ENCODE data around the gene CTPS1. TPM values are rescaled to one million over a fixed set of nuclear protein-coding genes. Genes with fewer than 3 reads are reported as not detected.

Gene CTPS1
- total RNA-seq, 1 donor from 2014 or later, result 73.8 TPM

GRCh38 chr1:41006942-41007865 lies 27.7 kb downstream of the CTPS1 start:
- TF ChIP-seq CTCF (IDR thresholded peaks at IDR 0.05) (no peak), EZH2phosphoT487 (IDR thresholded peaks at IDR 0.05) (no peak), EZH2 (IDR thresholded peaks at IDR 0.05) (no peak)
- no peaks in the 10 kb centered on the region for H3K4me1 ChIP-seq
- H3K4me3 ChIP-seq, result no peak overlapping the region
- H3K9me3 Mint-ChIP-seq, result no peaks in the 10 kb centered on the region
- DNase-seq (ENCODE audit: low spot score), result no peak
- peaks cover 2% of the 10 kb centered on the region for H3K36me3 ChIP-seq
- H3K9me3 ChIP-seq (ENCODE audit: low read depth), result no peaks in the 10 kb centered on the region
- no peaks in the 10 kb centered on the region for H4K20me1 ChIP-seq (ENCODE audit: low read depth)
- no peaks in the 10 kb centered on the region for H3K4me1 Mint-ChIP-seq
- H3K27ac Mint-ChIP-seq, result no peak overlapping the region
- no peaks in the 10 kb centered on the region for H3K79me2 ChIP-seq (ENCODE audit: low read depth)
- H3K27me3 ChIP-seq, result no peaks in the 10 kb centered on the region
- no peak overlapping the region for H3K9ac ChIP-seq
- peaks cover 45% of the 10 kb centered on the region for H3K36me3 Mint-ChIP-seq
- no peak overlapping the region for H2AFZ ChIP-seq (replicated peaks)
- no peaks in the 10 kb centered on the region for H3K27me3 Mint-ChIP-seq (ENCODE audit: insufficient read depth, low read depth)
- no peak overlapping the region for H3K27ac ChIP-seq
- no peaks in the 10 kb centered on the region for H3F3A ChIP-seq (ENCODE audit: low read depth)
- no peak overlapping the region for H3K4me2 ChIP-seq
- H3K4me3 Mint-ChIP-seq, result no peak overlapping the region

DNA sequence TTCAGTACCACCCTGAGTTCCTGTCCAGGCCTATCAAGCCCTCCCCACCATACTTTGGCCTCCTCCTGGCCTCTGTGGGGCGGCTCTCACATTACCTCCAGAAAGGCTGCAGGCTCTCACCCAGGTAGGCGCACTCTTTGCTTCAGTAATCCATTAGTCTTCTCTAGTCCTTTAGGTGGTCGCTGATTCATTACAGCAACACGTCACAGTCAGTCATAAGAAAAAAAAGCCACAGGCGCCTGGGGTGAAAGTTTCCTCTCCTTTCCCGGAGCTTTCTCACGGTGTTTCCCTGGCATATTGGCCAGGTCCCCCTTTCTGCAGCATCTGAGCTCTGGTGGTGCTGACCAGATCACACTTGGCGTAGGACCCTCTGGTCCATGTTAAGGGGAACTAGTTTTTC lies 30.0 kb downstream of the CTPS1 start:
- Histone ChIP-seq H3F3A (ENCODE audit: low read depth) (no peaks in the 10 kb centered on the region), H3K27ac (no peak overlapping the region), H3K4me2 (no peak overlapping the region), H3K9me3 (ENCODE audit: low read depth) (no peaks in the 10 kb centered on the region), H3K27me3 (no peaks in the 10 kb centered on the region), H3K4me1 (no peaks in the 10 kb centered on the region), H2AFZ (replicated peaks) (no peak overlapping the region), H3K9ac (no peak overlapping the region), H4K20me1 (ENCODE audit: low read depth) (no peaks in the 10 kb centered on the region), H3K4me3 (no peak overlapping the region), H3K79me2 (ENCODE audit: low read depth) (no peaks in the 10 kb centered on the region), H3K36me3 (no peaks in the 10 kb centered on the region)
- H3K9me3 Mint-ChIP-seq, result no peaks in the 10 kb centered on the region
- no peak overlapping the region for H3K4me3 Mint-ChIP-seq
- H3K4me1 Mint-ChIP-seq, result no peaks in the 10 kb centered on the region
- H3K27me3 Mint-ChIP-seq (ENCODE audit: insufficient read depth, low read depth), result no peaks in the 10 kb centered on the region
- no peak for TF ChIP-seq EZH2phosphoT487 (IDR thresholded peaks at IDR 0.05)
- TF ChIP-seq CTCF (IDR thresholded peaks at IDR 0.05), result no peak
- H3K27ac Mint-ChIP-seq, result no peak overlapping the region
- peaks cover 44% of the 10 kb centered on the region for H3K36me3 Mint-ChIP-seq
- no peak for DNase-seq (ENCODE audit: low spot score)

DNA sequence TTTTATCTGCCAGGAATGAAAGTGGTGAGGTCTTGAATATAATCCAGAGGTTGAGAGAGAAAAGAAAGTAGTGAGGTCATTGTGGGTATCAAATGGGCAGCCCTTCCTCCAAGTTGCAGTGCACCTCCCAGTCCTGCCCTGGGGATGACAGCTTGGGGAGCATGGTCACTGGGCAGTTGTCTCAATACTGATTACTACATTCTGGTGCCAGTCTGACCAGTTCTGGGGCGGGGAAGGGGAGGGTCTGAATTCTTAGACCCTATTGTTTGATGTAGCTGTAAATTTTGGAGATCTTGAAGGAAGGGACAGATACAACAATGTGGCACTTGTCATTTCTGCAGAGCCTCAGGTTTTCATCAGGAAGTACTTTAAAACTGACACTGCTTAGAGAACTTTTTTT lies 30.8 kb downstream of the CTPS1 start:
- no peak overlapping the region for H3K4me3 ChIP-seq
- H3K9ac ChIP-seq, result no peak overlapping the region
- no peak for DNase-seq (ENCODE audit: low spot score)
- Mint-ChIP-seq H3K4me3 (no peak overlapping the region), H3K27ac (no peak overlapping the region), H3K4me1 (no peaks in the 10 kb centered on the region), H3K36me3 (peaks cover 42% of the 10 kb centered on the region), H3K9me3 (no peaks in the 10 kb centered on the region), H3K27me3 (ENCODE audit: insufficient read depth, low read depth) (no peaks in the 10 kb centered on the region)
- no peaks in the 10 kb centered on the region for H3K27me3 ChIP-seq
- H4K20me1 ChIP-seq (ENCODE audit: low read depth), result no peaks in the 10 kb centered on the region
- H3K36me3 ChIP-seq, result no peaks in the 10 kb centered on the region
- H2AFZ ChIP-seq (replicated peaks), result no peak overlapping the region
- no peaks in the 10 kb centered on the region for H3F3A ChIP-seq (ENCODE audit: low read depth)
- H3K4me2 ChIP-seq, result no peak overlapping the region
- H3K27ac ChIP-seq, result no peak overlapping the region
- no peaks in the 10 kb centered on the region for H3K9me3 ChIP-seq (ENCODE audit: low read depth)
- H3K79me2 ChIP-seq (ENCODE audit: low read depth), result no peaks in the 10 kb centered on the region
- H3K4me1 ChIP-seq, result no peaks in the 10 kb centered on the region
- TF ChIP-seq EZH2phosphoT487 (IDR thresholded peaks at IDR 0.05) (no peak), EZH2 (IDR thresholded peaks at IDR 0.05) (no peak)

DNA sequence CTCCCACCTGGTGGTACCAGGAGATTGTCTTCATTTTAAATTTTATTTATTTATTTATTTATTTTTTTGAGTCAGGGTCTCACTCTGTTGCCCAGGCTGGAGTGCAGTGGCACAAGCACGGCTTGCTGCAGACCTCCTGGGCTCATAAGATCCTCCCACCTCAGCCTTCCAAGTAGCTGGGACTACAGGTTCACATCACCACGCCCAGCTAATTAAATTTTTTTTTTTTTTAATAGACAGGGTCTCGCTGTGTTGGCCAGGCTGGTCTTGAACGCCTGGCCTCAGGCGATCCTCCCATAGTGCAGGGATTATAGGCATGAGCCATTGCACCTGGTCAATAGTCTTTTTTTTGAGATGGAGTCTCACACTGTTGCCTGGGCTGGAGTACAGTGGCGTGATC lies 33.5 kb downstream of the CTPS1 start:
- DNase-seq (ENCODE audit: low spot score), result no peak
- TF ChIP-seq EZH2phosphoT487 (IDR thresholded peaks at IDR 0.05) (no peak), CTCF (IDR thresholded peaks at IDR 0.05) (no peak), EZH2 (IDR thresholded peaks at IDR 0.05) (no peak)
- no peaks in the 10 kb centered on the region for H3K9me3 Mint-ChIP-seq
- Histone ChIP-seq H3K79me2 (ENCODE audit: low read depth) (no peaks in the 10 kb centered on the region), H3K27me3 (no peaks in the 10 kb centered on the region), H3K36me3 (no peaks in the 10 kb centered on the region), H3K27ac (no peak overlapping the region), H3K4me2 (no peak overlapping the region), H3K4me3 (no peak overlapping the region), H3K9ac (no peak overlapping the region), H3K4me1 (no peaks in the 10 kb centered on the region), H3K9me3 (ENCODE audit: low read depth) (no peaks in the 10 kb centered on the region), H4K20me1 (ENCODE audit: low read depth) (no peaks in the 10 kb centered on the region), H3F3A (ENCODE audit: low read depth) (no peaks in the 10 kb centered on the region), H2AFZ (replicated peaks) (no peak overlapping the region)
- H3K4me1 Mint-ChIP-seq, result no peaks in the 10 kb centered on the region
- H3K4me3 Mint-ChIP-seq, result no peak overlapping the region
- no peak overlapping the region for H3K27ac Mint-ChIP-seq
- peaks cover 31% of the 10 kb centered on the region for H3K36me3 Mint-ChIP-seq
- no peaks in the 10 kb centered on the region for H3K27me3 Mint-ChIP-seq (ENCODE audit: insufficient read depth, low read depth)

Data from neural progenitor cell (in vitro differentiated cells).